Measurements from ENCODE around the gene FADS6. TPM values are rescaled to one million over a fixed set of nuclear protein-coding genes. Genes with fewer than 3 reads are reported as not detected.

FADS6 gene
- total RNA-seq, 1 donor from 2014 or later = not detected

DNA sequence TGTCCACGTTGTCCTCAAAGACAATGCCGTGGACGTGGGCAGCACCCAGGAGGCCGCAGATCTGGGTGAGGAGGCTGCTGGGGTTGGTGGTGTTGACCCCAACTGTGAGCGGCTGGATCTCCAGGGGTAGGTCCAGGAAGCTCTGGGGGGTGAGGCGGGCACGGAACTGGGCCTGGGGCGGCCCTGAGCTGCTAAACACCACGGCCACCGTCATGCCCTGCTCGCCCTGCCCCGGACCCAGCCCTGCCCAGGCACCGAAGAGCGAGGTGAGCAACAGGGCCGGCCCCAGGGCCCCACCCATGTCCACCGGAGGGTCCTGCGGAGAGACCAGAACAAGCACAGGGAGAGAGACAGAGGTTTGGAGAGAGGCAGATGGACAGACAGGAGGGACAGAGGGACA, 38.6 kb downstream of the FADS6 start:
- TF ChIP-seq, protein P1, sequence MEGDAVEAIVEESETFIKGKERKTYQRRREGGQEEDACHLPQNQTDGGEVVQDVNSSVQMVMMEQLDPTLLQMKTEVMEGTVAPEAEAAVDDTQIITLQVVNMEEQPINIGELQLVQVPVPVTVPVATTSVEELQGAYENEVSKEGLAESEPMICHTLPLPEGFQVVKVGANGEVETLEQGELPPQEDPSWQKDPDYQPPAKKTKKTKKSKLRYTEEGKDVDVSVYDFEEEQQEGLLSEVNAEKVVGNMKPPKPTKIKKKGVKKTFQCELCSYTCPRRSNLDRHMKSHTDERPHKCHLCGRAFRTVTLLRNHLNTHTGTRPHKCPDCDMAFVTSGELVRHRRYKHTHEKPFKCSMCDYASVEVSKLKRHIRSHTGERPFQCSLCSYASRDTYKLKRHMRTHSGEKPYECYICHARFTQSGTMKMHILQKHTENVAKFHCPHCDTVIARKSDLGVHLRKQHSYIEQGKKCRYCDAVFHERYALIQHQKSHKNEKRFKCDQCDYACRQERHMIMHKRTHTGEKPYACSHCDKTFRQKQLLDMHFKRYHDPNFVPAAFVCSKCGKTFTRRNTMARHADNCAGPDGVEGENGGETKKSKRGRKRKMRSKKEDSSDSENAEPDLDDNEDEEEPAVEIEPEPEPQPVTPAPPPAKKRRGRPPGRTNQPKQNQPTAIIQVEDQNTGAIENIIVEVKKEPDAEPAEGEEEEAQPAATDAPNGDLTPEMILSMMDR (IDR thresholded peaks at IDR 0.05; ENCODE audit: borderline replicate concordance) = no peak
- Histone ChIP-seq H3K27me3 (ENCODE audit: low read depth) (peaks cover 98% of the 10 kb centered on the region), H3K27ac (replicated peaks) (no peak overlapping the region), H3K4me3 (no peak overlapping the region), H3K4me1 (peaks cover 20% of the 10 kb centered on the region), H3K9me3 (replicated peaks) (no peaks in the 10 kb centered on the region), H3K36me3 (no peaks in the 10 kb centered on the region)
- intact Hi-C loops (cut with micrococcal nuclease) = no loop called here
- DNase-seq = no peak

DNA sequence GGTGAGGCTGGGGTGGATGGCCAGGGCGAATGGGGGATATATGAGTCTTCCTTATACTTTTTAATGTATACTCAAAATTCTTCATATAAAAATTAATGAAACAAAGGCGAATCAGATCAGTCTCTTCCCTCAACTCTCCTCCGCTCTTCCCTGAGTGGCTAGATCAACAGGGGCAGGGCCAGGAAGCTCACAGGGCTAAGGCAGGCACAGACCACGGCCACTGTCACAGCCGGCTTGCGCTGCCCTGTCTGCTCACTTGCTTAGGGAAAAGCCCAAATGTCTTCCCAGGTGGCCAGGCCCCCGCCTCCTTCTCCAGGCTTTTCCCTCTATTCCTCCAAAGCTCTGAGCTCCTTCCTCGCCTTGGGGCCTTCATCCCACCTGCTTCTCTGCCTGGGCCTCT, 39.8 kb downstream of the FADS6 start:
- H3K4me1 ChIP-seq = peaks cover 11% of the 10 kb centered on the region
- no peak overlapping the region for H3K4me3 ChIP-seq
- H3K27ac ChIP-seq (replicated peaks) = no peak overlapping the region
- no peaks in the 10 kb centered on the region for H3K9me3 ChIP-seq (replicated peaks)
- H3K36me3 ChIP-seq = no peaks in the 10 kb centered on the region
- H3K27me3 ChIP-seq (ENCODE audit: low read depth) = peaks cover 88% of the 10 kb centered on the region
- DNase-seq = no peak
- TF ChIP-seq, protein P1 (IDR thresholded peaks at IDR 0.05; ENCODE audit: borderline replicate concordance) = no peak
- intact Hi-C loops (cut with micrococcal nuclease) = no loop called here

DNA sequence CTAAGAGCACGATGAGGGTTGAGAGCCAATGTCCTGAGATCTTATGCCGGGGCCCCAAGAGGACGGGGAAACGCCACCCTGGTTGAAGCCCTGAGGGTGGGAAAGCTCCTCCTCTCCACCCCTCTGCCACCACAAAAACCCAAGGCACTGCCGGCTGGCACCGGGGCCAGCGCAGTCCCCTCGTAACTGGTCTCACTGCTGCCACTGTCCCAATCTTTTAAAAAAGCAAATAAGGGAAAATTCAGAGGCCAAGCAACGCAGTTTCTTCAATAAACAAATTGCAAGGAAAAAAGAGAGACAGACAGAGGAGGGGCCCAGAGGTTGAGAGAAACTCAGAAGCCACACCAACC, 40.4 kb downstream of the FADS6 start:
- peaks cover 81% of the 10 kb centered on the region for H3K27me3 ChIP-seq (ENCODE audit: low read depth)
- H3K4me1 ChIP-seq = peaks cover 11% of the 10 kb centered on the region
- H3K36me3 ChIP-seq = no peaks in the 10 kb centered on the region
- no peaks in the 10 kb centered on the region for H3K9me3 ChIP-seq (replicated peaks)
- H3K4me3 ChIP-seq = no peak overlapping the region
- no peak overlapping the region for H3K27ac ChIP-seq (replicated peaks)
- intact Hi-C loops (cut with micrococcal nuclease) = no loop called here
- no peak for DNase-seq
- TF ChIP-seq, protein P1 (IDR thresholded peaks at IDR 0.05; ENCODE audit: borderline replicate concordance) = no peak

DNA sequence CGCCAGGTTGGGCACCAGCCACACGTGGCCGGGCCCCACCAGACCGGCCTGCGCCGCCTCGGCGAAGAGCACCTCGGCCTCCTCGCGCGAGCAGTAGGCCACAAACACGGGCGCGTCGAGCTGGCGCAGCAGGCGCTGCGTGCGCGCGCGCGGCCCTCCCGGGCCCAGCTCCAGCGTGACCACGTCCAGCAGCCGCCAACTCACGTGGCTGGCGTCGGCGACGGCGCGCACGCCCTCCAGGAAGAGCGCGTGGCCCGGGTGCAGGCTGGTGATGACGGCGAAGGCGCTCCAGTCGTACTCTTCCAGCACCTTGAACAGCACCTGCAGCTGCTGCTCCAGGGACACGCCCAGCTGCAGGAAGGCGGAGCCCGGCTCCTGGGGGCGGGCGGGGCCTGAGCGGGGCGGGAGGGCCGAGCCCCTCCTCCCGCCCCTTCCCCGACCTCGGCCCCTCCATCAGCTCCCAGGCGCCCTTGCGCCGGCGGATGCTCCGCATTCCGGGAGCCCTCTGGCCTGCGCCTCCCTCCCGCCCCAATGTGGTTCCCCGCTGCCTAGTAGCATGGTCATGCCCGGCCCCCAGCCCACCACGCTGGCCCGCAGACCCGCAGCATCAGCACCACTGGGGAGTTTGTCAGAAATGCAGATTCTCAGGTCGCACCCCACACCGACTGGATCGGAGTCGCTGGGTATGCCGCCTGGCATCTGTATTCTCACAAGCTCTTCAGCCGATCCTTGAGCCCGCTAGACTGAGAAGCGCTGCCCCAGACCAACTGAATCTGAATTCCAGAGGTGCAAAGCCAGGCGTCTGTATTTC, 41.0 kb downstream of the FADS6 start:
- intact Hi-C loops (cut with micrococcal nuclease) = no loop called here
- DNase-seq = no peak
- Histone ChIP-seq H3K27me3 (ENCODE audit: low read depth) (peaks cover 76% of the 10 kb centered on the region), H3K4me1 (peaks cover 11% of the 10 kb centered on the region), H3K4me3 (peak overlapping the region; percentile 21), H3K36me3 (no peaks in the 10 kb centered on the region), H3K9me3 (replicated peaks) (no peaks in the 10 kb centered on the region), H3K27ac (replicated peaks) (no peak overlapping the region)
- TF ChIP-seq, protein P1 (IDR thresholded peaks at IDR 0.05; ENCODE audit: borderline replicate concordance) = no peak

DNA sequence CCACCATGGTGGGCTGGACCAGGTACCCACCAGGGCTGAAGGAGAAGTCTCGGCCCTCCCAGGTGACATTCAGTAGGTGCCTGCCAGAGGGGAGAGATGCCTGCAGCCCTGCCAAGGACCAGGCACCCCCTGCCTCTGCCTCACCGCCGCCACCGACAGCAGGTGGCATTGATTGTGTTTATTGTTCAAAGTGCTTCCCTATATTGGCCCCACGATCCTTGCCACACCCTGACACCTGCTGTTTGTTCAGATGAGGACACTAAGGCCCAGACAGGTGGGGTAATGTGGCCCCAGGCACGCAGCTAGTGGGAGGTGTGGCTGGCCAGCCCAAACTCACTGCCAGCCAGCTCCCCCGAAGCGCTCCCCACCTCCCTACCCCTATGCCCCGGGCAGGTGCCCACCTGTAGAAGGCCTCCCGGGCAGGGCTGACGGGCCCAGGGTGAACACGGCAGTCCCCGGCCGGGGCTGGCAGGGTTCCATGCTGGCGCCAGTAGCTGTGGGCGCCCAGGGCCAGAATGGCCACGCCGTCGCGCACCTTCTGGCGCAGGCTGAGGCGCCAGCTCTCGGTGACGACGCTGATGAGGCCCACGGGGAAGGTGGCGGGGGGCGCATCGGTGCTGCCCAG, 41.7 kb downstream of the FADS6 start:
- peaks cover 69% of the 10 kb centered on the region for H3K27me3 ChIP-seq (ENCODE audit: low read depth)
- TF ChIP-seq, protein P1 (IDR thresholded peaks at IDR 0.05; ENCODE audit: borderline replicate concordance) = no peak
- no peaks in the 10 kb centered on the region for H3K36me3 ChIP-seq
- H3K27ac ChIP-seq (replicated peaks) = no peak overlapping the region
- intact Hi-C loops (cut with micrococcal nuclease) = no loop called here
- H3K4me3 ChIP-seq = no peak overlapping the region
- DNase-seq = no peak
- peaks cover 11% of the 10 kb centered on the region for H3K4me1 ChIP-seq
- H3K9me3 ChIP-seq (replicated peaks) = no peaks in the 10 kb centered on the region

Data from left ventricle myocardium inferior (tissue), 1 donor.